Activated T-helper 1 cell treated with anti-CD3 and anti-CD28 coated beads, Interleukin-12 subunit alpha, Interleukin-12 subunit beta, Interleukin-2, Interleukin-4 antibody, amounts not matched to agents 30 ng/mL and 10 ng/mL and 1 ng/mL, durations not matched to agents 14 hours and 24 hours and 36 hours (primary cell): ENCODE results near the gene HDHD5. TPM values are rescaled to one million over a fixed set of nuclear protein-coding genes. Genes with fewer than 3 reads are reported as not detected.

Experiments used
- DNase-seq: peaks from one replicate; pipeline ENCODE4 v3.0.0; 2021; ENCODE audit warnings: low spot score
- H3K27ac Mint-ChIP-seq: one replicate; pipeline ENCODE4 v1.8.0; 2021; ENCODE audit warnings: mild to moderate bottlenecking, mixed read lengths
- H3K27me3 Mint-ChIP-seq: one replicate; pipeline ENCODE4 v1.8.0; 2022; ENCODE audit warnings: mild to moderate bottlenecking, moderate library complexity, mixed read lengths; ENCODE audit not compliant: insufficient read depth
- H3K36me3 Mint-ChIP-seq: one replicate; pipeline ENCODE4 v1.8.0; 2021; ENCODE audit warnings: low read depth, mixed read lengths
- H3K4me1 Mint-ChIP-seq: one replicate; pipeline ENCODE4 v1.8.0; 2021; ENCODE audit warnings: low read depth, mixed read lengths
- H3K4me3 Mint-ChIP-seq: one replicate; pipeline ENCODE4 v1.8.0; 2021; ENCODE audit warnings: mild to moderate bottlenecking, moderate library complexity, mixed read lengths
- H3K9me3 Mint-ChIP-seq: one replicate; pipeline ENCODE4 v1.8.0; 2021; ENCODE audit warnings: mixed read lengths
- intact Hi-C: fragments of 100-400 bp; cut with micrococcal nuclease; formaldehyde crosslinking; loops from one replicate; pipeline ENCODE4 v1.15.1; 2024
- total RNA-seq: library from RNA; stranded (reverse); gene quantifications from 2 replicates; pipeline ENCODE4 v1.2.3, GENCODE V29; 2022

The HDHD5 gene
- total RNA-seq, 1 donor from 2014 or later = 39.1 TPM

DNA sequence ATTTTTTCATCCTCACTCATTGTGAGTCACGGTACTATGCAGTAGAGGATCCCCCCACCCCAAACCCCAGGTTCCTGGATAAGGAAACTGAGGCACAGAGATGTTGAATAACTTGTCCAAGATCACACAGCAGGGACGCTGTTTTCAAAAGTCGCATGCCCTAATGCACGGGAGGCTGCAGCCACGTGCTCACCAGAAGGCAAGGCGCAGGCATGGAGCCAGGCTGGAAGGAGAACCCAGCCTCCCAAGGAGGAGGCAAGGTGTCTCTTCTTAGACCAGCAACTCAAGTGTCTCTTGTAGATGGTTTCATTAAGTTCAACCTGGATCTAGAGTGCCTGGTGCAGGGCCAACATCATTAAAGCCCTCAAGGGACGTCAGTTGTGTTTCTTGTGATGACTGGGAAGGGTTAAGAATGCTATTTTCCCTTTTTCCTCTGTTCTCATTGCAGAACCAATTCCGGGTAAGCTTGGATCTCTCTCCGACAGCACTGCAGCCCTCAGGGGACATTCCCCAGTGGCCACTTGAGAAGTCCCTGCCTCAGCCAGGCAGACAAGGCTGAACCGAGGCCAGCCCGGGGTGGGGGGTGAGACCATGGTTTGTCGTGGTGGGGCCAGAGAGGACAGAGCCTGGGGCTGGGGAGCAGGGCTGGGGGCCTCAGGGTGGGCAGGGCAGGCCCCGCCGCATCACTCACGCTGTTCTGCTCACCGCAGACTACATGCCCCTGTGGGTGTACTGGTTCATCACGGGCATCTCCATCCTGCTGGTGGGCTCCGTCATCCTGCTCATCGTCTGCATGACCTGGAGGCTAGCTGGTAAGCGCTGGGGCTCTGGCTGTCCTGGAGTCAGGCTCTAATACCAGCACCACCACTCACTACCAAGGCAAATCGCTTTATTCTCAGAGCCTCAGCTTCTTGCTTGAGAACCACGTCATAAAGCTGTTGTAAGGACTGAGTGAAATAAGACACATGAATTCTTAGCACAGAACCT is 53.6 kb downstream of the HDHD5 start:
- H3K9me3 Mint-ChIP-seq = no peaks in the 10 kb centered on the region
- peak overlapping the region; percentile 56 for H3K4me3 Mint-ChIP-seq
- H3K27me3 Mint-ChIP-seq = no peaks in the 10 kb centered on the region
- H3K27ac Mint-ChIP-seq = no peak overlapping the region
- peaks cover 59% of the 10 kb centered on the region for H3K36me3 Mint-ChIP-seq
- no peak for DNase-seq
- intact Hi-C loops = loop anchor here (1.0 kb wide), 2 partner anchors 12 to 18 kb away; no protein-coding TSS in a partner anchor
- peaks cover 65% of the 10 kb centered on the region for H3K4me1 Mint-ChIP-seq

DNA sequence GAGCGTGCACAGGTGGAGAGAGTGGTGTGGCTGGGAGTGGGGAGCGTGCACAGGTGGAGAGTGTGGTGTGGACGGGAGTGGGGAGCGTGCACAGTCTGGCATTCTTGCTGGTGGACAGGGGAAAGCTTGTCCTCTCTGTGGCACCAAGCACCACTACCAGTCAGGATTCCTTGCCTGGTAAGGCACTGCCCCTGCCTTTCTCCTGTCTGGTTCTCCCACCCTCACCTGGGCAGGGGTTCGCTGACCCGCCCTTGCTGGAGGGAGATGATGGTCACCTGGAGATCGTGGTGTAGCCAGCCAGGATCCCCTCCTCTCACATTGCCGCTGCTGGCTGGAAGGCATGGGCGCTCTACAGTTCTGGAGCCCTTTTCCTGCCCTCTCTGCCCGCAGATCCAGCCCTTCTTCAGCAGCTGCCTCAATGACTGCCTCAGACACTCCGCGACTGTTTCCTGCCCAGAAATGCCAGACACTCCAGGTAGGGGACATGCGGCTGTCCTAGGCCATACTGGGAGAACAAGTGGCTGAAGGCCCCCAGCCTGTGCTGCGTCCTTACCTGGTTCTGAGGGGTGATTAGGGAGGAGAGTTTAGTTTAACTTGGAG is 54.6 kb downstream of the HDHD5 start:
- H3K4me1 Mint-ChIP-seq = peaks cover 75% of the 10 kb centered on the region
- H3K27me3 Mint-ChIP-seq = no peaks in the 10 kb centered on the region
- no peak for DNase-seq
- no peak overlapping the region for H3K27ac Mint-ChIP-seq
- H3K9me3 Mint-ChIP-seq = no peaks in the 10 kb centered on the region
- no peak overlapping the region for H3K4me3 Mint-ChIP-seq
- intact Hi-C loops = no loop called here
- peaks cover 64% of the 10 kb centered on the region for H3K36me3 Mint-ChIP-seq

DNA sequence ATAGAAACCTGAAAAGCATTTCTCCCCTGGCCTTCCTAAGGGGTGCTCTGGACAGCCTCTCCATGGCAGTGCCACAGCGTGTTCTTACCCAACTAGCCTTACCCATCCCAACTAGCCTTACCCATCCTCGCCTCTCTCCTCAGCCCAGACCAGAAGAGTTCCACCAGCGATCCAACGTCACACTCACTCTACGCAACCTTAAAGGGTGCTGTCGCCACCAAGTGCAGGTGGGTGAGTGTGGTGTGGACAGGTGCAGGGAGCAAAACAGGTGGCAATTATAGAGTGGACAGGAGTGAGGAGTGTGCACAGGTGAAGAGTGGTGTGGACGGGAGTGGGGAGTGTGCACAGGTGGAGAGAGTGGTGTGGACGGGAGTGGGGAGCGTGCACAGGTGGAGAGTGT is 55.7 kb downstream of the HDHD5 start:
- no peaks in the 10 kb centered on the region for H3K9me3 Mint-ChIP-seq
- DNase-seq = no peak
- intact Hi-C loops = no loop called here
- H3K36me3 Mint-ChIP-seq = peaks cover 73% of the 10 kb centered on the region
- H3K27ac Mint-ChIP-seq = no peak overlapping the region
- peaks cover 86% of the 10 kb centered on the region for H3K4me1 Mint-ChIP-seq
- no peaks in the 10 kb centered on the region for H3K27me3 Mint-ChIP-seq
- no peak overlapping the region for H3K4me3 Mint-ChIP-seq

DNA sequence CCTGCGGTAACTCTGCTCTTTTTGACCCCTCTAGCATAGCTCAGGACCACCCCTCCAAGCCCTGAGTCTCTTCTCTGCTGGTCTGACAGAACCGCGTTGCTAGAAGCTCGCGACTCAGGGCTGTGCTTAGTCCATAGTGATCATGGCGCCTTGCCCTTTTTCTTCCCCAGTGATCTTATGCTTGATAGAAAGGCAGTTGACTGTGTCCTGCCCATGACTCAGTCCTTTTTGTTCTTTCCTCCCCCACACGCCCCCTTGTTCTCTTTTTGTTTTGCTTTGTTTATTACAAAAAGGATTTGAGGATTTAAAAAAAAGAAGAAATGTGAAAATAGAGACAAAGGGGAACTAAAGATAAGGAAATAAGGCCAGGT is 56.8 kb downstream of the HDHD5 start:
- DNase-seq = no peak
- Mint-ChIP-seq H3K4me1 (peaks cover 89% of the 10 kb centered on the region), H3K27ac (peak overlapping the region; percentile 26), H3K27me3 (no peaks in the 10 kb centered on the region), H3K36me3 (peaks cover 77% of the 10 kb centered on the region), H3K4me3 (no peak overlapping the region), H3K9me3 (no peaks in the 10 kb centered on the region)
- intact Hi-C loops = no loop called here

DNA sequence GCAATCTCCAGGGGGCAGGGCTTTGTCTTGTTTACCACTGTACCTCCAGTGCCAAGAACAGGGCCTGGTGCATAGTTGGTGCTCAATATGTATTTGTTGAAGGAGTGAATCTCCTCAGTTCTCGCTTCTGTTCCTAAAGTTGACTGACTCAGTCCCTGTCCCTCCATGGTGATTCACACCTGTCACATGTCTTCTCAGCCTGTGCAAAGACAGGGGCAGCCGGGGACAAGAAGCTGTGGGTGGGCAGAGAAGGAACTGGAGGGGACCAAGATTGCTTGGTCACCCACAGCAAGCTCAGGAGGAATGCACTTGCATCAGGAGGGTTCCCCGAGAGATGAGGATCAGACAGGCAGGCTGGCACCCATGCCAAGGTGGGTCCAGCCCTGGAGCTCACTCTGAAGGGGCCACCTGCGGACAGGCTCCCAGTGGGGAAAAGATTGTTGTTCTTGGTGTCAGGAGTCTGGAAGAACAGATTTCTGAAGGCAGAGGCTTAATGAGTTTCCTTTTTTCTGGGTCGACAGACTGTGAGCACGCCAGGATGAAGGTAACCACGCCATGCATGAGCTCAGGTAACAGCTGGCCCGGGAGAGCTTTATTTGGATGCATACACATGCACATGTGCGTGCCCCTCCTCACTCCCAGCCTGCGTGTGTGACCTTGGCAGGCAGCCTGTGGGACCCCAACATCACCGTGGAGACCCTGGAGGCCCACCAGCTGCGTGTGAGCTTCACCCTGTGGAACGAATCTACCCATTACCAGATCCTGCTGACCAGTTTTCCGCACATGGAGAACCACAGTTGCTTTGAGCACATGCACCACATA is 57.4 kb downstream of the HDHD5 start:
- H3K4me3 Mint-ChIP-seq = no peak overlapping the region
- intact Hi-C loops = no loop called here
- DNase-seq = no peak
- H3K9me3 Mint-ChIP-seq = no peaks in the 10 kb centered on the region
- H3K36me3 Mint-ChIP-seq = peaks cover 77% of the 10 kb centered on the region
- peaks cover 89% of the 10 kb centered on the region for H3K4me1 Mint-ChIP-seq
- H3K27me3 Mint-ChIP-seq = no peaks in the 10 kb centered on the region
- peak overlapping the region; percentile 26 for H3K27ac Mint-ChIP-seq

DNA sequence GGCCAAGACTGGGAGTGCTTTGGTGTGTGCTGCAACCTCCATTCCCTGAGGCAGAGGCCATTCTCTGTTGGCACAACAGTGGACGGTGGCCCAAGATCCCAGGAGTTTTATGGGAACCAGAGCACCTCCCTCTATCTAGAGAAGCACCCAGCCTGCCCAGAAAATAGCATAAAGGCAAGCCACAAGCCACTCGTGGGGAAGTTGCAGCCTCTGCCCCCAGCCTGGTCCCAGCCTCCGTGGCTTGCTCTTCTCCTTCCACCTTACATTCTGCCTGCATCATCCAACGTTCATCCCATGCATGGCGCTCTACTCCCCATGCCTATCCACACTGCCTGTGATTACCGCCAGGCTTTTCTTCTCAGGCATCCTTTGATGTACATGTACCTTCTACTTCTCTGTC is 58.5 kb downstream of the HDHD5 start:
- Mint-ChIP-seq H3K9me3 (no peaks in the 10 kb centered on the region), H3K4me1 (peaks cover 87% of the 10 kb centered on the region), H3K27me3 (no peaks in the 10 kb centered on the region), H3K36me3 (peaks cover 78% of the 10 kb centered on the region), H3K4me3 (no peak overlapping the region), H3K27ac (peak overlapping the region; percentile 76)
- intact Hi-C loops = no loop called here
- DNase-seq = no peak

DNA sequence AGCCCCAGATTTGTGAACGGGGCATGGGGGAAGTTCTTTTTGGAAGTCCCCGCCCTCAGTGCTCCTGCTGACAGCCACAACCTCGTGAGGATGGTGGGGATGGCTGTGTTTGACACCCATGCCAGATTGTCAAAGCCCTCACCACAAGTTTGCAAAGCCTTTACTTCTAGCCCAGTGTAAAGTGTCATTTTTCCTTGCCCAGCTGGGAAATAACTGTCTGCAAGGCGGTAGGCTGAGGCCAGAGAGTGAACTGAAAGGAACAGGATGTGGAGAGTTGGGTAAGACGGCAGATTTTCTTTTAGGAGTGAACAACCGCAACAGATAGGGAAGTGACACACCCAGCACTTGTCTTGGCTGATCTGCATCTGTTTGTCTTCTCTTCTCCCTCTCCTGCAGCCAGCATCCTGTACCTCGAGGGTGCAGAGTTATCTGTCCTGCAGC is 60.7 kb downstream of the HDHD5 start:
- Mint-ChIP-seq H3K36me3 (peaks cover 81% of the 10 kb centered on the region), H3K27ac (peak overlapping the region; percentile 59), H3K27me3 (no peaks in the 10 kb centered on the region), H3K4me3 (peak overlapping the region; percentile 71), H3K9me3 (no peaks in the 10 kb centered on the region), H3K4me1 (peaks cover 88% of the 10 kb centered on the region)
- peak; percentile 51 for DNase-seq
- intact Hi-C loops = loop anchor here (1.0 kb wide), 2 partner anchors 9 to 11 kb away; no protein-coding TSS in a partner anchor

DNA sequence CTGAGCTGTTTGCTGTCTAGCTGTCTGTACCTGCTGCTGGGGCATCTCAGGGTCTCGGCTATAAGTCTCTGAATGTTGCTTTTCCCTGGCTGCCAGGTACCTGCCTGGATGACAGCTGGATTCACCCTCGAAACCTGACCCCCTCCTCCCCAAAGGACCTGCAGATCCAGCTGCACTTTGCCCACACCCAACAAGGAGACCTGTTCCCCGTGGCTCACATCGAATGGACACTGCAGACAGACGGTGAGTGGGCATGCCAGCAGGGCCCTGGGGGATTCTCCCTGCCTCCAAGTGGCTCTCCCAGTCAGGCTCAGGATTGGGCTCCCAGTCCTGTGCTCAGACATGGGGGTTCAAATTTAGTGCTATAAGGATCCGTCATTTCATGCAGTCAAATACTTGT is 61.4 kb downstream of the HDHD5 start:
- intact Hi-C loops = loop anchor here (1.0 kb wide), 2 partner anchors 10 kb away; no protein-coding TSS in a partner anchor
- Mint-ChIP-seq H3K27me3 (no peaks in the 10 kb centered on the region), H3K36me3 (peaks cover 83% of the 10 kb centered on the region), H3K27ac (no peak overlapping the region), H3K4me3 (no peak overlapping the region), H3K9me3 (no peaks in the 10 kb centered on the region), H3K4me1 (peaks cover 89% of the 10 kb centered on the region)
- no peak for DNase-seq

DNA sequence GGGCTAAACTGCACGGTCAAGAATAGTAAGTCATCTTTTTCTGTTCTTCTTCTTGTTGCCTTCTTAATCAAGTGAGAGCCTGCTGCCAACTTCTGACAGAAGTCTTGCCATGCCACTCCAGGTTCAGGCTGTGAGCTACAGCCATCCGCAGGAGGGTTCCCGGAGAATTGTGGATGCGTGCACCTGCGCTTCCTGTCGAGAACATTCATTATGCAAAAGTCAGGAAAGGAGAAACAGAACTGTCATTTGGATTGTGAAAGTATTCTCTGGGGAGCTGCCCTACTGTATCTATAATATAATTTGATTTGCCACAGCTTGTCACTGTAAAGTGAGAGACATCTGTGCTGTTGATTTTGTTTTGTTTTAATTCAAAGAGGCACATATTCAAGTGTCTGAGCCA is 62.0 kb downstream of the HDHD5 start:
- no peaks in the 10 kb centered on the region for H3K27me3 Mint-ChIP-seq
- H3K9me3 Mint-ChIP-seq = no peaks in the 10 kb centered on the region
- no peak for DNase-seq
- peaks cover 80% of the 10 kb centered on the region for H3K36me3 Mint-ChIP-seq
- H3K4me3 Mint-ChIP-seq = peak overlapping the region; percentile 22
- H3K4me1 Mint-ChIP-seq = peaks cover 90% of the 10 kb centered on the region
- no peak overlapping the region for H3K27ac Mint-ChIP-seq
- intact Hi-C loops = no loop called here

DNA sequence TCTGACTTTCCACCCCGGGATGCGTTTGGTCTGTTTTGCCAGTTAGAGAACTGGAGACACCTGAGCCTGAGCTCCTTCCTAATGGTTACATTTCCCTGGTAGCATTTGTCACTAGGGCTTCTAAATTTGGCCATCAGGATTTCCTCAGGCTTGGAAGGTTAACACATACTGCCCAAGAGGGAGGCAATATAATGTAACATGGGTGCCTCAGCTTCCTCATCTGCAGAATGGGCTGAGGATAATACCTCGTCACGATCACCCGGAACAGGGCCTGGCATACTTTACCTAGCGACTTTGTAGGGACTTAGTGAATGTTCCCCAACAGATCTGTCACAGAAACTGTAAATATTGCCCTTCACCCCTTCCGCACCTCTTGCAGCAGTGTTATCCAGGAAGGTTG is 63.0 kb downstream of the HDHD5 start:
- Mint-ChIP-seq H3K36me3 (peaks cover 75% of the 10 kb centered on the region), H3K9me3 (no peaks in the 10 kb centered on the region), H3K4me1 (peaks cover 86% of the 10 kb centered on the region), H3K27ac (no peak overlapping the region), H3K27me3 (no peaks in the 10 kb centered on the region), H3K4me3 (no peak overlapping the region)
- intact Hi-C loops = no loop called here
- no peak for DNase-seq

DNA sequence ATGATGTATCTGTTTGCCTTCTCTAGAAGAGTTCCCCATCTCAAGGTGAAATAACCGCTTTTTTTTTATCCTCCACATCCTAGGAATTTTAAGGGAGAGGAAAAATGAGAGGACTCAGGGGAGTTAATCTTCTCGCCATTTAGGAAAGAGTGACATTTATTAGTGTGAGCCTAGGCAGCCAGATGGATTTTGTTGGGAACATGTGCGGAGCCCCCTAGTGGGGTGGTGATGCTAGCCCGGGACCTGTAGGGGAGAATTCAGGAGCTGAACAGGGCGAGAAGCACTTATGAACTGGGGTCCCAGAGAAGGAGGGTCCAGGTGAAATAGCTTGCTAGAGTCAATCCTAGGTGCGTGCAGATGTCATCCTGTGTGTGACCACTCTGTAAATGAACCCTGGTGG is 63.5 kb downstream of the HDHD5 start:
- no peak for DNase-seq
- no peaks in the 10 kb centered on the region for H3K9me3 Mint-ChIP-seq
- peaks cover 75% of the 10 kb centered on the region for H3K36me3 Mint-ChIP-seq
- intact Hi-C loops = no loop called here
- no peak overlapping the region for H3K27ac Mint-ChIP-seq
- H3K4me1 Mint-ChIP-seq = peaks cover 86% of the 10 kb centered on the region
- no peaks in the 10 kb centered on the region for H3K27me3 Mint-ChIP-seq
- H3K4me3 Mint-ChIP-seq = no peak overlapping the region

DNA sequence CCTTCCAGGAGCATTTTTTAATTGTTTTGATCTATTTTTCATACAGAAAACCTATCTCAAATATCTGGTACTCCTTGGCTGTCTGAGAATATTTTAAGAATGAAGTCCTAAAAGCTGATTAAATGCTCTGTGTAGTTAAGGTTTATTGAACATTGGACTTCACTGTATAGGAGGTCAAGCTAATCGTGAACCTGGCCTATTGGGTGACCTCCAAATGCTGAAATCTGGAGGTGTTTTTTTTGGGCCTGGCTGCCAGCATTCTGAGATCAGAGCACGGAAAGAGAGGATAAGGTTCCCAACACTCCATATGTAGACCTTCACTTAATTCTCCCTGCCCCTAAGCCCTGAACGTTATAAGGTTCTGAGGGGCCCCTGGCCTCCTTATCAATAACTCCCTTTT is 66.0 kb downstream of the HDHD5 start:
- no peak overlapping the region for H3K27ac Mint-ChIP-seq
- DNase-seq = no peak
- intact Hi-C loops = no loop called here
- peaks cover 60% of the 10 kb centered on the region for H3K36me3 Mint-ChIP-seq
- no peaks in the 10 kb centered on the region for H3K9me3 Mint-ChIP-seq
- peaks cover 77% of the 10 kb centered on the region for H3K4me1 Mint-ChIP-seq
- no peaks in the 10 kb centered on the region for H3K27me3 Mint-ChIP-seq
- H3K4me3 Mint-ChIP-seq = no peak overlapping the region
